Measurements from ENCODE around the gene CEP170. TPM values are rescaled to one million over a fixed set of nuclear protein-coding genes. Genes with fewer than 3 reads are reported as not detected.
A peak's percentile ranks its signal among the peaks of the same experiment; 100 is the strongest.
"Not testable (repeated sequence)": the region's sequence is repeated elsewhere in the genome, so short reads cannot be mapped to it uniquely, and the experiment has no call there.

Gene CEP170
- total and polyA plus RNA-seq, 8 donors: 5.0 to 27.4 (median 5.9) TPM

DNA sequence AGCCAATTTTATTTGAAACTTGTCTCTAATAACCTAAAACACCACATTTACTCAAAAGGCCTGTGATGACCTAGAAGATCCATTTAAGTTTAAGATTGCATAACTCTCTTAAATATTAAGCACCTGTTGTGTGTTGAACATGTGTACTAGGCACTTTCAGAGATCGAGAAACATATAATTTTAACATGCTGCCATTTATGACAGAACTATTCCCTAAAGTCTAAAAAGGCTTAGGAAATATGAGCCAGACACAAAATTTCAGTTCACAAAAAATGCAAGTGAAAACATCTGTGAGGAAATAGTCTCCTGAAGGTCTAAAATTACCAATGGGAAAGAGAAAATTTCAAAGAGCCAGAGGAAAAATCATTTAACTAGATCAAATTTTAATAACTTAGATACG lies 37.7 kb downstream of the CEP170 start:
- no peak for ATAC-seq
- TF ChIP-seq, protein P1, sequence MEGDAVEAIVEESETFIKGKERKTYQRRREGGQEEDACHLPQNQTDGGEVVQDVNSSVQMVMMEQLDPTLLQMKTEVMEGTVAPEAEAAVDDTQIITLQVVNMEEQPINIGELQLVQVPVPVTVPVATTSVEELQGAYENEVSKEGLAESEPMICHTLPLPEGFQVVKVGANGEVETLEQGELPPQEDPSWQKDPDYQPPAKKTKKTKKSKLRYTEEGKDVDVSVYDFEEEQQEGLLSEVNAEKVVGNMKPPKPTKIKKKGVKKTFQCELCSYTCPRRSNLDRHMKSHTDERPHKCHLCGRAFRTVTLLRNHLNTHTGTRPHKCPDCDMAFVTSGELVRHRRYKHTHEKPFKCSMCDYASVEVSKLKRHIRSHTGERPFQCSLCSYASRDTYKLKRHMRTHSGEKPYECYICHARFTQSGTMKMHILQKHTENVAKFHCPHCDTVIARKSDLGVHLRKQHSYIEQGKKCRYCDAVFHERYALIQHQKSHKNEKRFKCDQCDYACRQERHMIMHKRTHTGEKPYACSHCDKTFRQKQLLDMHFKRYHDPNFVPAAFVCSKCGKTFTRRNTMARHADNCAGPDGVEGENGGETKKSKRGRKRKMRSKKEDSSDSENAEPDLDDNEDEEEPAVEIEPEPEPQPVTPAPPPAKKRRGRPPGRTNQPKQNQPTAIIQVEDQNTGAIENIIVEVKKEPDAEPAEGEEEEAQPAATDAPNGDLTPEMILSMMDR (IDR thresholded peaks at IDR 0.05): no peak
- Histone ChIP-seq H3K4me3 (no peak overlapping the region), H3K36me3 (peaks cover 0 to 4% (median 0%) of the 10 kb centered on the region in 3 donors), H3K9me3 (no peaks in the 10 kb centered on the region), H3K4me1 (no peaks in the 10 kb centered on the region), H3K27me3 (no peaks in the 10 kb centered on the region), H3K27ac (no peak overlapping the region)
- WGBS, 2 donors: 92 to 95% methylated on average over 2 of the region's 2 CpGs
- no peak for DNase-seq
- FAIRE-seq: no peak
- intact Hi-C loops (cut with DNase I): no loop called here

DNA sequence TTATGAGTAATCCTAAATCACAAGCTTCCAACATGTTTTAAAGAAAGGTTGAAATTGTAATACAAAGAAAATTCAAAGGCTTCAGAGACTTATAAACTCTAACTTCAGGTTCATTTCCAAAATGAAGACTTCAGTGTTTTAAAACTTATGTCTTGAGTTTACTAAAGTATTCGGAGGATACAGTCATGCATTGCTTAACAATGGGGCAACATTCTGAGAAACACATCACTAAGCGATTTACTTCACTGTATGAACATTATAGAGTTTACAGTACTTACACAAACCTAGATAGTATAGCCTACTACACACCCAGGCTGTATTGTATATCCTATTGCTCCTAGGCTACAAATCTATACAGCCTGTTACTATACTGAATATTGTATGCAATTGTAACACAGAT lies 38.3 kb downstream of the CEP170 start:
- Histone ChIP-seq H3K9me3 (no peaks in the 10 kb centered on the region), H3K27ac (no peak overlapping the region), H3K36me3 (peaks cover 0 to 4% (median 0%) of the 10 kb centered on the region in 3 donors), H3K27me3 (no peaks in the 10 kb centered on the region), H3K4me3 (no peak overlapping the region), H3K4me1 (no peaks in the 10 kb centered on the region)
- TF ChIP-seq, protein P1 (IDR thresholded peaks at IDR 0.05): no peak
- FAIRE-seq (no peak), DNase-seq (no peak), ATAC-seq (no peak)
- 93 to 99% methylated on average over 2 of the region's 2 CpGs for WGBS, 2 donors
- intact Hi-C loops (cut with DNase I): no loop called here

DNA sequence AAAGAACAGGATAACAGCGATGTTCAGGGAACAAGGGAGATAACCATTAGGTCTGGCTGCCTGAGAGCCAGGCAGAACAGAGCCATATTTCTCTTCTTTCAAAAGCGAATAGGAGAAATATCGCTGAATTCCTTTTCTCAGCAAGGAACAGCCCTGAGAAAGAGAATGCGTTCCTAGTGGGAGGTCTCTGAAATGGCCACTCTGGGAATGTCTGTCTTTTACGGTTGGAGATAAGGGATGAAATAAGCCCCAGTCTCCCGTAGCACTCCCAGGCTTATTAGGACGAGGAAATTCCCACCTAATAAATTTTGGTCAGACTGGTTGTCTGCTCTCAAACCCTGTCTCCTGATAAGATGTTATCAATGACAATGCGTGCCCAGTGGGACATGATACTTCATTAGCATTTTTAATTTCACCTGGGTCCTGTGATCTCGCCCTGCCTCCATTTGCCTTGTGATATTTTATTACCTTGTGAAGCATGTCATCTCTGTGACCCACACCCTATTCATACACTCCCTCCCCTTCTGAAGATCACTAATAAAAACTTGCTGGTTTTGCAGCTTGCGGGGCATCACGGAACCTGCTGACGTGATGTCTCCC lies 39.7 kb downstream of the CEP170 start:
- H3K9me3 ChIP-seq; H3K4me1 ChIP-seq; H3K4me3 ChIP-seq; ATAC-seq; FAIRE-seq; H3K27ac ChIP-seq; H3K27me3 ChIP-seq; DNase-seq; H3K36me3 ChIP-seq; intact Hi-C loops (cut with DNase I): not testable (repeated sequence)
- WGBS, 2 donors: 88 to 93% methylated on average over 11 of the region's 12 CpGs

DNA sequence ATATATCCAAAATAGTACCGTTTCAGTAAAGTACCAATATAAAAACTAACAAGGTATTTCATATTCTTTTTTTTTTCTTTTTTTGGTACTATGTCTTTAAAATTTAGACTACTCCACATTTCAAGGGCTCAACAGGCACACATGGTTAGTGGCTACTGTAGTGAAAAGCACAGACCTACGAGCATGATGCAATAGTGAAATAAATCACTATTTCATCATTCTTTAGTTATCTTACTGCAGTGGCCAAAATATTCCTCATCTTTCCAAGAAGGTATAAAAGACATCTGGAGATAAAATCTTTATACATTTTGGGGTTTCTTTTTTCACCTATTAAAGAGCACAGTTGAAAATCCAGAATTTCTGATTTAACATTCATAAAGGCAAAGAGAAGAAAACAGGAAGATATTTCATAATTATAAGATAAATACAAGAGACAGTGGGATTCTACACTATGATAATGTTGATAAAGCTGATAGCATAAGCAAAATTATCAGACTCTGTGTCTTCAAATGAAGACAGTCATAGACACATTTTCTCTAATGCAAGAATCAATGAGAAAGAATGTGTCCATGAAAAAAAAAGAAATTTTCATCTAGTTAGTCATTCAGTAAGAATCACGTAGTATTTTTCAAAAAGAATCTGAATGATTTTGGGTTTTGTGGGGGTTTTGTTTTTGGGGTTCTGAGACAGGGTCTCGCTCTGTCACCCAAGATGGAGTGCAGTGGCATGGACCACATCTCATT lies 41.9 kb downstream of the CEP170 start:
- 72 to 77% methylated on average over 4 of the region's 4 CpGs for WGBS, 2 donors
- TF ChIP-seq, protein P1 (IDR thresholded peaks at IDR 0.05): no peak
- ATAC-seq (peak in 2 of 4 donors; percentile 37 to 54), DNase-seq (no peak), FAIRE-seq (no peak)
- no peaks in the 10 kb centered on the region for H3K9me3 ChIP-seq
- no peaks in the 10 kb centered on the region for H3K4me1 ChIP-seq
- intact Hi-C loops (cut with DNase I): no loop called here
- no peaks in the 10 kb centered on the region for H3K27me3 ChIP-seq
- no peak overlapping the region for H3K27ac ChIP-seq
- H3K4me3 ChIP-seq: no peak overlapping the region
- no peaks in the 10 kb centered on the region for H3K36me3 ChIP-seq

DNA sequence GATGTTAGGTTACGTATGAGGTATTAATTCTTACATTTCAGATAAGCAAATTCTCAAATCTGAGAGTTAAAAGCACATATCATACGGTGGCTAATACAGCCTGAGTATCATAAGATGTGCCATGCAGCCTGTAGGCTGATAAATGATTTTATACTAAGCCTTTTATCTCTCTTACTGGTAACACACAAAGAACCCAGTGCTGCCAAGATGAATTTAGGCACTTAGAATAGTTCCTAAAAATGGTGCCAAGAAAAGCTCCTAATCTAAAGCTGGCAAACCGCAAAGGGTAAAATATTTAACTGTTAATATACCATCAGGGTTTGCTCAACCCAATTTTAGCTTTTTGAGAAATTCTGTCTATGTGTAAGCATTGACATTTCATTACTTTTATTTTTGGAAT lies 43.1 kb downstream of the CEP170 start:
- WGBS, 2 donors: 10 to 15% methylated on average over 2 of the region's 3 CpGs
- intact Hi-C loops (cut with DNase I); H3K4me1 ChIP-seq; DNase-seq; H3K9me3 ChIP-seq; H3K36me3 ChIP-seq; H3K27ac ChIP-seq; FAIRE-seq; H3K27me3 ChIP-seq; H3K4me3 ChIP-seq: not testable (repeated sequence)
- peak in 1 of 4 donors; percentile 24 for ATAC-seq

DNA sequence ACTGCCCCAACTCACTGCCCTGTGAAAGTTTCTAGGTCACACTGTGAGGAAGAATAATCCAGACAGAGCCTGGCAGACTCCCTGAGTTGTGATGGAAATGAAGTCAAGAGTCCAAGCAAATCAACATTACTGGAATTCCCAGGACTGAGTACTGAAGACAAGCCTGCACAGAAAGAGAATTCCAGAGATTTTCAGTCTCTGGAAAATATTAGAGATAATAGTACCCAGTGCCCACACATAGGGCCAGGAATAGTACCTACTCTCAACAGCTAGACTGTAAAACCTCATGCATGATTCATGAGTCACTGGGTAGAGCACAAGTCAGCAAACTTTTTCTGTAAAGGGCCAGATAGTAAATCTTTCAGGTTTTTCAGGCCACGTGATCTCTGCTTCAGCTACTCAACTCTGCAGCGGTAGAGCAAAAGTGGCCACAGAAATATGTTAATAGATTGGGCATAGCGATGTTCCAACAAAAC lies 50.0 kb downstream of the CEP170 start:
- DNase-seq; H3K36me3 ChIP-seq; H3K27ac ChIP-seq; H3K9me3 ChIP-seq; H3K4me3 ChIP-seq; H3K4me1 ChIP-seq; ATAC-seq; FAIRE-seq; H3K27me3 ChIP-seq; intact Hi-C loops (cut with DNase I): not testable (repeated sequence)
- 95% methylated on average over 3 of the region's 3 CpGs for WGBS, 2 donors

DNA sequence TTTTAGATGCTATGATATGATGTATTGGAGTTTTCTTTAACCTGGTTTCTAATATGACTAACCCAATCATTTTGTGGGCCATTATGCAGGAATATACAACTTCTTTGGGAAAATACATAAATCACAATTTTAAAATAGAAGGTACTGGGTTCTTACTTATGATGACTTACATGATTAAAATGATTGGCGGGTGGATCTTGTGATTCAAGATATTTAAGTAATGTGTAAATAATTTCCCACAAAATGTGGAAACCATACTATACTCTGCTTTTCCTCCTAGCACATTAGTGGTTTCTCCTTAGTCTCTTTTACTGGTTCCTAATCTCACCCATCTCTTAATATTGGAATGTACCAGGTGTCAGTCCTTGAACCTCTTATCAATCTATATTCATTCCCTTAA lies 50.7 kb downstream of the CEP170 start:
- H3K9me3 ChIP-seq; H3K36me3 ChIP-seq; DNase-seq; H3K4me1 ChIP-seq; H3K27ac ChIP-seq; H3K4me3 ChIP-seq; H3K27me3 ChIP-seq; intact Hi-C loops (cut with DNase I); ATAC-seq: not testable (repeated sequence)
- 94 to 98% methylated on average over 1 of the region's 1 CpG for WGBS, 2 donors
- peak; percentile 57 for FAIRE-seq

DNA sequence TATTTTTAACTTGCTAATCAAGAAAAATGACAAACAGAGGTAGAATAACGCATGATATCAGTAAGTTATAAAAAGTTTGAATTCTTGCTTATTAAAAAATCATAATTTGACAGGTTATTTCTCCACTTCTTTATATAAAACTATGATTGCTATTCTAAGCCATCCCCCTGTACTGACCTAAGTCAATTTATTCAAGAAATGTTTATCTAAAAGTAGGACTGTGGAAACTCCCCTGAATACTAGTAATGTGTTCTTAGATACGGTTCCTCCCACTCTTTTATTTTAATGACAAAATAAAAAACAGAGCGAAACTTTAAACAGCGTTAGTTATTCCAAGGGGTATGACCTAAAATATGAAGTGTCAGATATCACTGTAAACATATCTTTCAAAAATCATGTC lies 51.9 kb downstream of the CEP170 start:
- H3K9me3 ChIP-seq; H3K4me1 ChIP-seq; DNase-seq; FAIRE-seq; ATAC-seq; H3K4me3 ChIP-seq; H3K27ac ChIP-seq; intact Hi-C loops (cut with DNase I); H3K36me3 ChIP-seq; H3K27me3 ChIP-seq: not testable (repeated sequence)
- WGBS, 2 donors: 74 to 80% methylated on average over 4 of the region's 4 CpGs

DNA sequence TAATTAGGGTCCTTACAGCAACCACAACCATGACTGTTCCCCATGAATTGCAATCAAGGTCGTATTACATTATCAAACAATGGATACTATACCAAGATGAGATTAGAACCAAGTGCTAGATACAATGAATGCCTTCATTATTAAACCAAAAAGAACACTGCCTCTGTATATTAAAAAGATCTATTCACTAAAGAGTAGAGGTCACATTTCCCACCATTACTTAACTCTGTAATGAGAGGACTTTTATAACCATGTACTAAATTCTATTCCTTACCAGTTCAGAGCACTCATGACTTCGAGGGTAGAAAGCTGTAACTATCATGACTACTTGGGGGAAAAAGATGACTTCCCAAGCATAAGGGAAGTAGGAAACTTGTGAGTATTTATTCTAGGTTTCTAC lies 53.8 kb downstream of the CEP170 start:
- H3K9me3 ChIP-seq; H3K4me3 ChIP-seq; H3K27ac ChIP-seq; ATAC-seq; DNase-seq; H3K27me3 ChIP-seq; FAIRE-seq; intact Hi-C loops (cut with DNase I); H3K4me1 ChIP-seq; H3K36me3 ChIP-seq: not testable (repeated sequence)
- WGBS, 2 donors: 67 to 71% methylated on average over 2 of the region's 2 CpGs
